ENCODE measurements around the gene ATP9B. TPM values are rescaled to one million over a fixed set of nuclear protein-coding genes. Genes with fewer than 3 reads are reported as not detected.
A peak's percentile ranks its signal among the peaks of the same experiment; 100 is the strongest.
"Not testable (repeated sequence)": the region's sequence is repeated elsewhere in the genome, so short reads cannot be mapped to it uniquely, and the experiment has no call there.

The ATP9B gene
- total RNA-seq, 1 experiment from 2014 or later: 11.7 TPM

DNA sequence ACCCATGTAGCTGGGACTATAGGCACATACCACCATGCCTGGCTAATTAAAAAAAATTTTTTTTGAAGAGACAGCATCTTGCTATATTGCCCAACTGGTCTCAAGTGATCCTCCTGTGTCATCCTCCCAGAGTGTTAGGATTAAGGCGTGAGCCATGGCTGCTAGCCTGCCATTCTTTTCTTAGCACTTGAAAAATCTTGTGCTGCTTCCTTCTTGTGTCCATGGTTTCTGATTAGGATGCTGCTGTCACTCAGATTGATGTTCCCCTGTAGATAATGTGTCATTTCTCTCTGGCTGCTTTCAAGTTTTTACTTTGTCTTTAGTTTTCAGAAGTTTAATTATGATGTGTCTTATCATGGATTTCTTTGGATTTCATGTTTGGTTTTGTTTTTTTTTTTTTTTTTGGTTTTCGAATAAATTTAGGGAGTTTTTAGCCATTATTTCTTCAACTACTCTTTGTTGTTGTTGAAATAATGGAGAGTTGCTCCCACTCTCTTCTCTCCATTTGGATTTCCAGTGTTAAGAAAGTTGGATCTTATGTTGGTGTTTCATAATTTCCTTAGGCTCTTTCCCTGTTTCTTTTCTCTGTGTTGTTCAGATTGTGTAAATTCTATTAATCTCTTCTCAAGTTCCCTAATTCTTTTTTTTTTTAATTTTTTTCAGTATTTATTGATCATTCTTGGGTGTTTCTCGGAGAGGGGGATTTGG lies 2.5 kb downstream of the ATP9B start:
- no peak for DNase-seq (ENCODE audit: low read depth)

DNA sequence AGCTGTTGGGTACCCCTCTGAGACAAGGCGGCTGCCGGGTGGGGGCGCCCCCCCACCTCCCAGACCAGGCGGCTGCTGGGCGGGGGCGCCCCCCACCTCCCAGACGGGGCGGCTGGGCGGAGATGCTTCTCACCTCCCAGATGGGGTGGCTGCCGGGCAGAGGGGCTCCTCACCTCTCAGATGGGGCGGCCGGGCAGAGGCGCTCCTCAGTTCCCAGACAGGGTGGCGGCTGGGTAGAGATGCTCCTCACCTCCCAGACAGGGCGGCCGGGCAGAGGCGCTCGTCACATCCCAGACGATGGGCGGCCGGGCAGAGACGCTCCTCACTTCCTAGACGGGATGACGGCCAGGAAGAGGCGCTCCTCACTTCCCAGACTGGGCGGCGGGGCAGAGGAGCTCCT lies 3.5 kb downstream of the ATP9B start:
- DNase-seq (ENCODE audit: low read depth): not testable (repeated sequence)

DNA sequence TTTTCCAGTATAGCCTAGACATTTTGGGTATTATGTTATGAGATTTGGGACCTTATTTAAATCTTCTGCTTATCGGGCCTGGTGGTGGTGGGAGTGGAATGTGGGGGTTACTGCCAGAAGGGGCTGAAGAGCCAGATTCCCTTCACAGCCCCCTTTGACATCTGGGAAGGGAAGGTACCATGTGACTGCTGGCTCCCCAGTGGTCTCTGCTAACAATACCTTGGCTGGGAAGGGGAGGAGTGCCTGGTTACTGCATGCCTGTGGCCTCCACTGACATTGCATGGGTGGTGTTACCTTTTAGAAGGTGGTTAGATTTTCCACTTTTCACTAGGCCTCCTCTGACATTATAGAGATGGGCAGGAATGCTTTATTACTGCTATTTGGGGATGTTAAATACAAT lies 8.0 kb downstream of the ATP9B start:
- no peak for DNase-seq (ENCODE audit: low read depth)

DNA sequence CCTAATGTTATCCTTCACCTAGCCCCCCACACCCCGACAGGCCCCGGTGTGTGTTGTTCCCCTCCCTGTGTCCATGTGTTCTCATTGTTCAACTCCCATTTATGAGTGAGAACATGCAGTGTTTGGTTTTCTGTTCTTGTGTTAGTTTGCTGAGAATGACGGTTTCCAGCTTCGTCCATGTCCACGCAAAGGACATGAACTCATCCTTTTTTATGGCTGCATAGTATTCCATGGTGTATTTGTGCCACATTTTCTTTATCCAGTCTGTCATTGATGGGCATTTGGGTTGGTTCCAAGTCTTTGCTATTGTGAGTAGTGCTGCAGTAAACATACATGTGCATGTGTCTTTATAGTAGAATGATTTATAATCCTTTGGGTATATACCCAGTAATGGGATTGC lies 9.6 kb downstream of the ATP9B start:
- DNase-seq (ENCODE audit: low read depth): not testable (repeated sequence)

DNA sequence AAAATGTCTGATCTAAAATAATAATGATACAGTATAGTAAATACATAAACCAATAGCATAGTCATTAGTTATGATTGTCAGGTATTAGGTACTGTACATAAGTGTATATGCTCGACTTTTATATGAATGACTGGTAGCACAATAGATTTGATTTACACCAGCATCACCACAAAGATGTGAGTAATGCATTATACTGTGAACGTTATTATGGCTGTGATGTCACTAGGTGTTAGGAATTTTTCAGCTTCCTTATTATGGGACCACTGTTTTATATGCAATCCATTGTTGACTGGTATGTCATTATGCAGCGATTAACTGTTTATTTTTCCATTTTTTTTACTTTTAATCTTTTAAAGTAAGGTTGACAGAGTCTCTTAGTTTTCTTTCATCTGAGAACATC lies 23.7 kb downstream of the ATP9B start:
- DNase-seq (ENCODE audit: low read depth): no peak

DNA sequence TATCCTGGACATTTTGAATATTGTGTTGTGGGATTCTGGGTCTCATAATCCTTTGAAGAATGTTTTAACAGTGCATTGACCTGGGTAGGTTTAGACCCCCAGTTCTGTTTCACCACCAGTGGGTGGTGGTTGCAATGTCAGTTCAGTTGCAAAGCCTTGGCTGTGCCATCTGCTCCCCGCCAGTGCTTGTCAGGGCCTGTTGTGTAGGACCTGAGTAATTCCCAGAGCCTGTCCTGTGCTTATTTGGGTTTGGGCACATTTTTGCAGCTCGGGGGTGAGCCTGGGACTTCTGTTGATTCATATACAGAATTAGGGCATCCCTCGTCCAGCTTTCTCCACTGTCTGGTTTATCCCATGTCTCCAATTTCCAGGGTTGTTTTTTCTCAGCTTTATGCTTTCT lies 24.8 kb downstream of the ATP9B start:
- DNase-seq (ENCODE audit: low read depth): no peak

DNA sequence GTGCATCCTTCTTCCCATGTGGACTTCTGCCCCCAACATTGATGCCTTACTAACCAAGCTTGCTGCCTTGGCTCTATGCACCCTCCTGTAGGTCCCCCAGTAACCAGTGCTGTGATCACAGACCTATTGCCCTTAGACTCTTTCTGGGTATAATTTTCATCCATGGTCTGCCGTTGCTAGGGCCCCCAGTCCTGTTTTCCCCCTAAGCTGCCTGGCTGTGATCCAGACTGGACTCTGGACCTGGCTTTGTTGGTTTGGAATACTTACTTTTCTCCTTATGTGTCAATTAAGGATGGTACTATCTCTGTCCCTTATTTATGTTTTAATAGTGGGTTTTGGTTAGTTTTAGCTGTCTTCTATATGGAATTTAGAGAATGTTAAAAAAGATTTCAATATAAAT lies 26.0 kb downstream of the ATP9B start:
- no peak for DNase-seq (ENCODE audit: low read depth)

DNA sequence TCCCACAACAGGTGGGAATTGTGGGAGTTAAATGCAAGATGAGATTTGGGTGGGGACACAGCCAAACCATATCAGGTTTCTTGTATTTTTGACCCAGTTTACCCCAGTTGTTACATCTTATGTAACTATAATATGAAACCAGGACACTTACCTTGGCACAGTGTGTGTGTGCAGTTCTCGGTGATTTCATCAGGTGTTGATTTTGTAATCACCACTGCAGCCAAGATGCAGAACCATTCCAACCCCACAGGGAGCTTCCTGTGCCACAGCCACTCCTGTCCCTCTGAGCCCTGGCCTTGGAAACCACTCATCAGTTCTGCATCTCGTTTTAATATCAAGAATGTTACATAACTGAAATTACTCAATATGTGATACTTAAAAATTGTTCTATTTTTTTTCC lies 31.8 kb downstream of the ATP9B start:
- no peak for DNase-seq (ENCODE audit: low read depth)

DNA sequence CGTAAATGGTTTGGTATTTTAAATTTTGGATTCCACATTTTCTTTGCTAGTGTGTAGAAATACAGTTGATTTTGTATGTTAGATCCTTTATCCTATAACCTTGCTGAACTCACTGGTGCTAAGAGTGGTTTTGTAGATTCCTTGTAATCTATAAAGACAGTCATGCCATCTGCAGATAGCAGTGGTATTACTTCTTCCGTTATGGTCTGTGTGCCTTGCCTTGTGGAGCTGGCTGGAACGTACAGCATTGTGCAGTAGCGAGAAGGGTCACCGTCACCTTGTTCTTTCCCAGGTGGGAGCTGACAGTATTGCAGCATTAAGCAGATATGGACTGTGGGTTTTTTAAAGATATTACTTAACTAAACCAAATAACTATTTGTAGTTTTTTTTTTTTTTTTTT lies 33.7 kb downstream of the ATP9B start:
- DNase-seq (ENCODE audit: low read depth): no peak

DNA sequence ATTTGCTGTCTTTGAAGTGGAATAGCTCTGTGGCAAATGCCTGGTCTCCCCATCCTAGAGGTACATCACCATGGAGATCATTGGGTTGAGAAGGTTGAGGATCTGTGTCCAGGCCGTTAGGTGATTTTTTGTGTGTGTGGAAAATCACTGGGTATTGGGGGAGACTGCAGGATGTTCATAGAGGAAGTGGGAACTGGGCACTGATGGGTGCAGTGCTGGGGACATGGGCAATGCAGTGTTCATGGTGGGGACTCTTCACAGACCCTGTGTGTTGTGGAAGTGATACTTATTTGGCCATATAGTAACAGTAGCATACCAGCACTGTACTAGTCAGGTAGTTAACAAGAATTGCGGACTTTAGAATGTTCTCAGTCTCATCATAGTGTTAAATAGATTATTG lies 34.9 kb downstream of the ATP9B start:
- no peak for DNase-seq (ENCODE audit: low read depth)

DNA sequence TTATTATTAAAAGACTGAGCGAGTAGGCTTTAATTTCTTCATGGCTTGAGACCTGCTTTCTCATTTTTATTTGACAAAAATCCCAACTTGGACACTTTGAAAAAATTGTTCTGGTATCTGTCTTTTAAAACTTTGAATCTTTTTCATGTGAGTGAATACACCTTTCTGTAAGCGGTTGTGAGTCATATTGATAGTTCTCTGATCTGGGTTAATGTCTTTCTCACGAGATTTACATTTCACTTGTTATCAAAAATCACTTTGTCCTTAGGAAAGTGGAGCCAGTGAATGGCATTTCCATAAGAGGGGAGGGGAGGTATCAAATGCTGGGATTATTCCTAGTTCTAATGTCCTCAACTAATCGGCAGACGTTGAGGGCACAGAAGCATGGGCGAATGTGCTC lies 36.3 kb downstream of the ATP9B start:
- no peak for DNase-seq (ENCODE audit: low read depth)

DNA sequence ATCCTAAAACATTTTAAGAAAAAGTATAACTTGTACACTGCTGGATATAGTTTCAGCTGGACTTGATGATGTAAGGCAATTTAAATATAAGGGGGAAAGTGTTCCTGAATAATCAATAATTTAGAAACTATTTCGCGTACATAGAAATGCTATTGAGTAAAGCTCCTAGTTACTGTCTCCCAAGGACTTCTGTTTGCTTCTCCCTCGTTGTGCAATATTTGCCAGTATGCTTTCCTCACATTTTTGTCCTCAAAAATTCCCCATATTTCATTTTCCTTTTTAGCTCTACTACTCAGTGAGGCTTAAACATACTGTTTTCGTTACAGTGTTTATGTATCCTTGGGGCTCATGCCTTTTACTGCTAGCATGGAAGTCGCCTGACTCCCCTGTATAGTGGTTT lies 36.9 kb downstream of the ATP9B start:
- DNase-seq (ENCODE audit: low read depth): no peak

DNA sequence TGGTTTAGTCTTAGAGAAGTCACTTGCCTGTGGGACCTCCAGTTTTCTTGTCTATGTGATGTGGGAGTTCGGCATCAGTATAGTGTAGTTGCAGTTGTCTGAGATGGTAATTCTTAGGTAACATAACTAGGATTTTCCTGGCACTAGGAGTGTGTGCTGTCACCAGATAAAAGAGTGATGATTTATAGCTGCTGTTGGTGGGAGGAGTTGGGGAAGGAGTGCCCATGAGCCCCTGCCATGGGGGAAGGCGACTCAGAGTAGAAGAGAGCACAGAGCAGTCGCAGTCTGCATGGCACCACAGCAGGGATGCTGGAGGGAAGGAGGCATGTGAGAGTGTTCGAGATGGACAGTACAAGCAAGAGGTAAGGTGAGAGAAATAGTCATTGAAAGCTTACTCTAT lies 38.7 kb downstream of the ATP9B start:
- DNase-seq (ENCODE audit: low read depth): peak; percentile 11

DNA sequence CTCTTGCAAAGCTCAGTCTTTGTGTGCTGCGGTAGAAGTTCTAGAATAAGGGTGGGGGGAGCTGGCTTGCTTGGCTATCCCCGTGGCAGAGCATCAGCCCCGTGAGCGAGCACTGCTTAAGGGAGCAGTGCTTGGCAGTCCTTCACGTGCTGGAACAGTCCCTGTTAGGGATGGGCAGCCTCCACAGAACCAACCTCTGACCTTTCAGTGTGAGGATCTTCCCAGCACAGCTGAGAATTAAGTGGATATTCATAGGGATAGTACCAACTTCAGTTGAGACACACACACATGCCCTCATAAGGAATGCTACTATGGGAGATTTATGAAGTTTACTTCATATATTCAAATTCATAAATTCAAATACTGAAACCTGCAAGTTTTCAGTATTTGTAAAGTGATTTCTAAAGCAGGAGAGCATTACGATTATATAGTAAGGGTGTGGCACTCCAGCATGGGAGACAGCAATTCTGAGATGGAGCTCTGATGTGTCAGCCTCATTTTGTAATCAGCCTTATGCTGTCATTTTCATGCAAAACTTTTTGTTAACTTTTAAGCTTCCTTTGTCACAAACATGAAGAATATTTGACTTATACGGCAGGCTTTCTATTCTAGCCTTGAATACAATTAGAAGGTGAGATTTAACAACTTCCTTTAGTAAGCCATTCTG lies 39.5 kb downstream of the ATP9B start:
- peak; percentile 7 for DNase-seq (ENCODE audit: low read depth)

DNA sequence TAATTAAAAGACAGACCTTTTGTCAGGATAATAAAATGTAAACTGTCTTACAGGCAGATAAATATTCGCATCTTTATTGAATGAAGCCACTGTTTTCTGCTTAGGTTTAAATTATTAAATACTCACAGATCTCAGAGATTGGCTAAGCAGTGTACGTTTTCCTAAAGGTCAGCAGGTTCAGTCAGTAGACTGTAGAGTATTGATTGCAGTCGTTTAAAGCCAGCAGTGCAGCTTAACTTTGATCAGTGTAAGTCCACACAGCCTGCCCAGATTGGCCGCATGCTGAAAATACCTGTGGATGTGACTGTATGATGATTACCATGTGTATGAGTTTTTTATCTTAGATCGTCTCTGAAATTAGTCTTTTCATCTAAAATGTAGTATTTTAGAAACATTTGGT lies 42.3 kb downstream of the ATP9B start:
- DNase-seq (ENCODE audit: low read depth): no peak

DNA sequence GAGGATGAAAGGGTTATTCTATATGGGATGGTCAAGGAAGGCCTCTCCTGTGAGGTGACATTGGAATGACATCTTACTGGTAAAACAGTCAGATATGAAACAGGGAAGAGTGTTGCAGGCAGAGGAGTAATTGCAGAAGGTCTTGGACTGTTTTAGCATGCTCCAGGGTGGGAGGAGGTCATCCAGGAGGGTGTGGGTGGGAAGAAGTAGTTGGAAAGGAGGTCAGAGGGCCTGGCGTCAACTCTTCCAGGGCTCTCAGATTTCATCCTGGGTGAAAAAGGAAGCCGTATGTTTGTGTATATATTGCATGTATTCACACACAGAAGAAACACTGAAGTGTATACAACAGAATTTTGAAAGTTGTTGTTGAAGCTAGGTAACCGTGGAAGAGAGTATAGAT lies 48.2 kb downstream of the ATP9B start:
- no peak for DNase-seq (ENCODE audit: low read depth)

DNA sequence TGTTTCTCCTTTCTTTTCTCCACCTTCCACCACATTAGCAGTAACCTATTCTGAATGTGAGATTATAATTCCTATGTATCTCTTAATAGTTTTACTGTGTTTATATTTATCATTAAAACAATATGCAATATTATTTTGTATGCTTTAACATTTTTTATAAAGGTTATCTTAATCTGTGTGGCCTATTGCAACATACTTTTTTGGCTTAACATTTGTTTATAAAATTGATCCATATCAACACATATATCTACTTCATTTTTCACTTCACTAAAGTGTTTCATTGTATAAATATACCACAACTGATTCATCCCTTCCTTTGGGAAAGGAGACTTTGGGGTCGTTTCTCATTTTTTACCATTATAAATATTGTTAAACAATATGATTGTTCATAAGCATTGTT lies 48.6 kb downstream of the ATP9B start:
- DNase-seq (ENCODE audit: low read depth): no peak

DNA sequence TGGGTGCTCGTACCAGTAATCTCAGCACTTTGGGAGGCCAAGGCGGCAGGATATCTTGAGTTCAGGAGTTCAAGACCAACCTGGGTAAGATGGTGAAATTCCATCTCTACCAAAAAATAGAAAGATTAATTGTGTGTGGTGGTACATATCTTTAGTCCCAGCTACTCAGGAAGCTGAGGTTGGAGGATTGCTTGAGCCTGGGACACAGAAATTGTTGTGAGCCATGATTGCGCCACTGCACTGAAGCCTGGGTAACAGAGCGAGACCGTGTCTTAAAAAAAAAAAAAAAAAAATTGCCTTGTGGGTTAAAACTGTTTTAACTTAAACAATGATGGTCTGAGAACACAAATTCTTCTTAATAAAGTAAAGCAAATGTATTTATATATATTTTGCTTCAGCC lies 49.6 kb downstream of the ATP9B start:
- no peak for DNase-seq (ENCODE audit: low read depth)

DNA sequence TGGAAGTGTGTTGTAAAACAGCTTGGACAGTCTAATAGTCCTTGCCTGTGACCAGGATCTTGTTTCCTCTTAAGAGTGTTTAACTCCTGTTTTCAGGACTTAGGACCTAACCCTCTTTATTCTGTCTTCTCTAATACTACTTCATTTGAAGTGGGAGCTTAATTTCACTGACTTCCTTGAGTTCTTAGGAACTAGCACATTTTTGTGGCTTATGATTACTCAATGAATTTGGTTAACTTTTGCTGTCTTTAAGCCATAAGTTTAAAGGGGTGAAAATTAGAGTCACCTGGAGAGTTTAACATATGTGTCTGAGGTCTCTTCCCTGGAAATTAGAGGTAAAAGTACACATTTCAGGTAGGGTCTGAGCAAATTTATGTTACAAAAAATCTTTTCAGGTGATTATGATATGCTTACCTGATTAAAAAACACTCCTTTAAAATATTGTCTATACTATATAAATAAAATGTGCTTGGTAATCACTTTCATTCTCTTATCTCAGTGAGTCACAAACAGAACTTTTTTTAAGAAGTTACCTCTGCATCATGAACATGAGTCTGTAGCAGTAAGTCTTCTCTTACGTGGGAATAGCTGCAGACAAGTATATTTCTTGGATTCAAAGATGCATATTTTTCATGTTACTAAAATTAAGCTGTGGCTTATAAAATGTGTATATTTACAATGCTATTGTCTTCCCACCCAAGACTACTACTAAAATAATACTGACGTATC lies 52.7 kb downstream of the ATP9B start:
- no peak for DNase-seq (ENCODE audit: low read depth)

DNA sequence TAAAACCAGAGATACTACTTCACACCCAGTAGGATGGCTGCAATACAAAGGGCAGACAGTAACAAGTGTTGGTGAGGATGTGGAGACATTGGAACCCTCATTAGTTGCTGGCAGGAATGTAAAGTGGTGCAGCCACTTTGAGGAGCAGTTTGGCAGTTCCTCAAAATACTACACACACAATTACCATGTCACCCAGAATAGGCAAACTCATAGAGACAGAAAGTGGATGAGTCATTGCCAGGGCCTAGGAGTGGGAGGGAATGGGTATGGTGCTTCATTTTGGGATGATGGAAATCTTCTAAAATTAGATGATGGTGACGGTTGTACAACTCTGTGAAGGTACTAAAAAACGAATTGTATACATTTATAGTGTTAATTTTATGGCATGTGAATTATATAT lies 54.8 kb downstream of the ATP9B start:
- no peak for DNase-seq (ENCODE audit: low read depth)

DNA sequence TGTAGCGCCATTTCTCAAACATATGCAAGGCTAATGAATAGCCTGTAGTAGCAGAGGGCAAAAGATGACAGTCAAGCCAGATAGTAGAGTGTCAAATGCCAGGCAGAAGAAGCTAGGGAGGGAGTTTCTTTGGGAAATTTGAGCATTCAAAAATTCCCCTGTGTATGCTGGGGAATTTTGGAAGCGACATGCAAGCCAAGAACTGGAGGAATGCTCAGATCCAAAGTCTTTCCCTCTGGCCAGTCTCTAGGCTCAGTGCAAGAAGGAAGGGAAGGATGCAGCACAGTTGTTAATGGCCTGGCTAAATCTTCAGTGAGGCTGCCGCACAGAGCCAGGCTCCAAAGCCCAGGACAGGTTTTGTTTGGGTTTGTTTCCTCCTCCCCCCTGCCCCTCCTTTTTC lies 59.9 kb downstream of the ATP9B start:
- DNase-seq (ENCODE audit: low read depth): no peak

DNA sequence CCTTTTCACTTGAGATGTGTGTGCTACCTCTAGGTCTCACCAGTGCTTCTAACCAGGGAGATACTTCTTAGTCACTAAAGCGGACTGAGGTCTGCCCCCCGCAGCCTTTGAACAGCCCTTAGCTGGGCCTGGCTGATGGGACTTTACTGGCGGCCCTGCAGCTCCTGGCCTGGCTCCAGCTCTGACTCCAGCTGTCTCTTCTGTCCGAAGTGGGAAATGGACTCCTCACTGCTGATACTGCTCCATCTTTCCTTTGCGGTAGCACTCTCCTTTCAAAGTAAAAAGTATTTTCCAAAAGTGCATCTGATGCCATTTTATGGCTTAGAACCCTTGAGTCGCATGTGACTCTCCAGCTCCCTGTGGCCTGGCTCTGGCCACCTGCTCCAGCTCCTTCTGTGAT lies 64.5 kb downstream of the ATP9B start:
- no peak for DNase-seq (ENCODE audit: low read depth)

DNA sequence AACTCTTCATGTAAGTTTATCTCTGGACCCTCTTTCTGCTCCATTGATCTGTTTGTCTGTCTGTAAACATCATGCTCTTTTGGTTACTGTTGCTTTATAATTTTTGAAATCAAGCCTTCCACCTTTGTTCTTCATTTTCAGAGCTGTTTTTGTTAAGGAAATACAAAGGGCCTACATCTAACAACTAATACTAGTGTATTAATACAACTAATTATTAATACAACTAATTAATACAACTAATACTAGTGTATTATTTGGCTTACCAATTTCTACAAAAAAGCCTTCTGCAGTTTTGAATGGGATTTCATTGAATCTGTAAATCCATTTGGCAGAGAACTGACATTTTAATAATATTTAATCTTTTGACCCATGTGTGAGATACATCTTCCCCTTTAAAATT lies 66.7 kb downstream of the ATP9B start:
- no peak for DNase-seq (ENCODE audit: low read depth)
